ENCODE data around the gene ARHGAP26.

The ARHGAP26 gene

GRCh38 chr5:142805339-142805738 lies 35.2 kb downstream of the ARHGAP26 start:
- no peak overlapping the region for H3K4me3 ChIP-seq (ENCODE audit: low read depth, low read length)
- TF ChIP-seq CTCF (IDR thresholded peaks at IDR 0.05; ENCODE audit: borderline replicate concordance, insufficient read depth, low read depth, low read length) = no peak

- no peak for TF ChIP-seq CTCF (IDR thresholded peaks at IDR 0.05; ENCODE audit: borderline replicate concordance, insufficient read depth, low read depth, low read length)
- H3K4me3 ChIP-seq (ENCODE audit: low read depth, low read length) = no peak overlapping the region
Observed at GRCh38 chr5:142806841-142807267, 36.7 kb downstream of the ARHGAP26 start.

GRCh38 chr5:142807372-142807911 lies 37.3 kb downstream of the ARHGAP26 start:
- no peak overlapping the region for H3K4me3 ChIP-seq (ENCODE audit: low read depth, low read length)
- no peak for TF ChIP-seq CTCF (IDR thresholded peaks at IDR 0.05; ENCODE audit: borderline replicate concordance, insufficient read depth, low read depth, low read length)

GRCh38 chr5:142808878-142809598 lies 38.9 kb downstream of the ARHGAP26 start:
- TF ChIP-seq CTCF (IDR thresholded peaks at IDR 0.05; ENCODE audit: borderline replicate concordance, insufficient read depth, low read depth, low read length) = no peak
- no peak overlapping the region for H3K4me3 ChIP-seq (ENCODE audit: low read depth, low read length)

- H3K4me3 ChIP-seq (ENCODE audit: low read depth, low read length) = no peak overlapping the region
- TF ChIP-seq CTCF (IDR thresholded peaks at IDR 0.05; ENCODE audit: borderline replicate concordance, insufficient read depth, low read depth, low read length) = no peak
Observed at GRCh38 chr5:142810081-142810480, 39.9 kb downstream of the ARHGAP26 start.

- no peak for TF ChIP-seq CTCF (IDR thresholded peaks at IDR 0.05; ENCODE audit: borderline replicate concordance, insufficient read depth, low read depth, low read length)
- no peak overlapping the region for H3K4me3 ChIP-seq (ENCODE audit: low read depth, low read length)
Observed at GRCh38 chr5:142810743-142811290, 40.6 kb downstream of the ARHGAP26 start.
